Neural progenitor cell (in vitro differentiated cells): ENCODE data around the gene LGMN. TPM values are rescaled to one million over a fixed set of nuclear protein-coding genes. Genes with fewer than 3 reads are reported as not detected.
A peak's percentile ranks its signal among the peaks of the same experiment; 100 is the strongest.

Source experiments
- DNase-seq: peaks from one replicate; pipeline ENCODE4 v3.0.0-alpha.2; 2016; ENCODE audit warnings: low spot score
- H2AFZ ChIP-seq: fragments of 200-600 bp; sonication (generic); replicated peaks from 2 replicates; pipeline ENCODE4 v1.6.1; 2016; ENCODE audit warnings: antibody characterized with exemption
- H3F3A ChIP-seq: fragments of 200-600 bp; sonication (generic); 2 replicates; pipeline ENCODE4 v1.6.1; 2016; ENCODE audit warnings: antibody characterized with exemption, low read depth
- H3K27ac ChIP-seq: fragments of 200-600 bp; sonication (generic); 2 replicates; pipeline ENCODE4 v1.5.1; 2016; ENCODE audit warnings: mild to moderate bottlenecking
- H3K27me3 ChIP-seq: fragments of 200-600 bp; sonication (generic); 2 replicates; pipeline ENCODE4 v1.6.1; 2016; ENCODE audit warnings: mild to moderate bottlenecking, moderate library complexity
- H3K36me3 ChIP-seq: fragments of 200-600 bp; sonication (generic); 2 replicates; pipeline ENCODE4 v1.5.1; 2016
- H3K4me1 ChIP-seq: fragments of 200-600 bp; sonication (generic); 2 replicates; pipeline ENCODE4 v1.6.1; 2016; ENCODE audit warnings: mixed run types
- H3K4me2 ChIP-seq: fragments of 200-600 bp; sonication (generic); 2 replicates; pipeline ENCODE4 v1.6.1; 2016
- H3K4me3 ChIP-seq: fragments of 200-600 bp; sonication (generic); 2 replicates; pipeline ENCODE4 v1.5.1; 2016
- H3K79me2 ChIP-seq: fragments of 200-600 bp; sonication (generic); 2 replicates; pipeline ENCODE4 v1.6.1; 2016; ENCODE audit warnings: low read depth
- H3K9ac ChIP-seq: fragments of 200-600 bp; sonication (generic); 2 replicates; pipeline ENCODE4 v1.6.1; 2016
- H3K9me3 ChIP-seq: fragments of 200-600 bp; sonication (generic); 2 replicates; pipeline ENCODE4 v1.5.1; 2016; ENCODE audit warnings: low read depth
- H4K20me1 ChIP-seq: fragments of 200-600 bp; sonication (generic); 2 replicates; pipeline ENCODE4 v1.6.1; 2016; ENCODE audit warnings: low read depth
- H3K27ac Mint-ChIP-seq: 3 replicates; pipeline ENCODE4 v1.8.0; 2021; ENCODE audit warnings: mixed read lengths
- H3K27me3 Mint-ChIP-seq: 2 replicates; pipeline ENCODE4 v1.8.0; 2022; ENCODE audit warnings: low read depth, mild to moderate bottlenecking, inconsistent platforms, moderate library complexity, mixed read lengths; ENCODE audit not compliant: insufficient read depth
- H3K36me3 Mint-ChIP-seq: 3 replicates; pipeline ENCODE4 v1.8.0; 2021; ENCODE audit warnings: mixed read lengths
- H3K4me1 Mint-ChIP-seq: 3 replicates; pipeline ENCODE4 v1.8.0; 2021; ENCODE audit warnings: mixed read lengths
- H3K4me3 Mint-ChIP-seq: 3 replicates; pipeline ENCODE4 v1.8.0; 2021; ENCODE audit warnings: mild to moderate bottlenecking, moderate library complexity, mixed read lengths
- H3K9me3 Mint-ChIP-seq: 3 replicates; pipeline ENCODE4 v1.8.0; 2020; ENCODE audit warnings: mixed read lengths
- CTCF ChIP-seq: fragments of 200-600 bp; sonication (generic); IDR thresholded peaks from 2 replicates; pipeline ENCODE4 v1.5.1; 2017; ENCODE audit warnings: antibody characterized with exemption, mild to moderate bottlenecking
- EZH2 ChIP-seq: fragments of 200-600 bp; sonication (generic); IDR thresholded peaks from 2 replicates; pipeline ENCODE4 v1.6.1; 2017; ENCODE audit warnings: antibody characterized with exemption, mild to moderate bottlenecking, moderate library complexity
- EZH2phosphoT487 ChIP-seq: fragments of 200-600 bp; sonication (generic); IDR thresholded peaks from 2 replicates; pipeline ENCODE4 v1.6.1; 2017; ENCODE audit warnings: antibody characterized with exemption
- total RNA-seq: library from RNA; depleted of rRNA; stranded (reverse); fragments of >200 nt; gene quantifications from 2 replicates; pipeline ENCODE4 v1.2.3, GENCODE V29; 2015; ENCODE audit warnings: low replicate concordance

Gene LGMN
- total RNA-seq, 1 donor from 2014 or later = 87.0 TPM

GRCh38 chr14:92694807-92695206, 53.6 kb downstream of the LGMN start:
- peak overlapping the region; percentile 66 for H3K27ac Mint-ChIP-seq
- H3K27me3 ChIP-seq = no peaks in the 10 kb centered on the region
- no peaks in the 10 kb centered on the region for H3K9me3 ChIP-seq
- H3F3A ChIP-seq = no peaks in the 10 kb centered on the region
- no peaks in the 10 kb centered on the region for H4K20me1 ChIP-seq
- H3K9me3 Mint-ChIP-seq = no peaks in the 10 kb centered on the region
- no peak overlapping the region for H3K4me3 Mint-ChIP-seq
- no peaks in the 10 kb centered on the region for H3K79me2 ChIP-seq
- no peak overlapping the region for H3K9ac ChIP-seq
- no peaks in the 10 kb centered on the region for H3K36me3 ChIP-seq
- H3K4me3 ChIP-seq = no peak overlapping the region
- H2AFZ ChIP-seq = no peak overlapping the region
- H3K27ac ChIP-seq = no peak overlapping the region
- DNase-seq = no peak
- no peak overlapping the region for H3K4me2 ChIP-seq
- peaks cover 7% of the 10 kb centered on the region for H3K4me1 Mint-ChIP-seq
- no peaks in the 10 kb centered on the region for H3K4me1 ChIP-seq
- H3K27me3 Mint-ChIP-seq = peaks cover 13% of the 10 kb centered on the region
- H3K36me3 Mint-ChIP-seq = no peaks in the 10 kb centered on the region
- TF ChIP-seq EZH2 (no peak), EZH2phosphoT487 (no peak), CTCF (no peak)

GRCh38 chr14:92693998-92694795, 54.2 kb downstream of the LGMN start:
- H3K27me3 Mint-ChIP-seq = peaks cover 13% of the 10 kb centered on the region
- Histone ChIP-seq H3K79me2 (no peaks in the 10 kb centered on the region), H2AFZ (no peak overlapping the region), H3K4me1 (no peaks in the 10 kb centered on the region), H3K27ac (no peak overlapping the region), H3K36me3 (no peaks in the 10 kb centered on the region), H3K4me3 (no peak overlapping the region), H4K20me1 (no peaks in the 10 kb centered on the region), H3K9ac (no peak overlapping the region), H3K9me3 (no peaks in the 10 kb centered on the region), H3K27me3 (peaks cover 3% of the 10 kb centered on the region), H3F3A (no peaks in the 10 kb centered on the region), H3K4me2 (no peak overlapping the region)
- no peak overlapping the region for H3K4me3 Mint-ChIP-seq
- no peak for DNase-seq
- H3K36me3 Mint-ChIP-seq = no peaks in the 10 kb centered on the region
- H3K27ac Mint-ChIP-seq = peak overlapping the region; percentile 66
- TF ChIP-seq EZH2 (no peak), CTCF (no peak), EZH2phosphoT487 (no peak)
- H3K9me3 Mint-ChIP-seq = no peaks in the 10 kb centered on the region
- peaks cover 7% of the 10 kb centered on the region for H3K4me1 Mint-ChIP-seq

GRCh38 chr14:92692822-92693226, 55.6 kb downstream of the LGMN start:
- H3K4me2 ChIP-seq = no peak overlapping the region
- H3K27me3 ChIP-seq = peaks cover 17% of the 10 kb centered on the region
- H3K4me3 ChIP-seq = no peak overlapping the region
- H2AFZ ChIP-seq = no peak overlapping the region
- H3K9me3 ChIP-seq = no peaks in the 10 kb centered on the region
- H3K4me1 Mint-ChIP-seq = peaks cover 7% of the 10 kb centered on the region
- no peaks in the 10 kb centered on the region for H3K36me3 ChIP-seq
- no peaks in the 10 kb centered on the region for H3K79me2 ChIP-seq
- H3K9me3 Mint-ChIP-seq = no peaks in the 10 kb centered on the region
- no peaks in the 10 kb centered on the region for H3K36me3 Mint-ChIP-seq
- TF ChIP-seq EZH2phosphoT487 = no peak
- H3K4me1 ChIP-seq = peaks cover under 1% of the 10 kb centered on the region
- H3K4me3 Mint-ChIP-seq = no peak overlapping the region
- no peak overlapping the region for H3K27ac ChIP-seq
- H3K27me3 Mint-ChIP-seq = peaks cover 17% of the 10 kb centered on the region
- no peak for DNase-seq
- H3K9ac ChIP-seq = no peak overlapping the region
- H3K27ac Mint-ChIP-seq = no peak overlapping the region
- H4K20me1 ChIP-seq = no peaks in the 10 kb centered on the region
- no peaks in the 10 kb centered on the region for H3F3A ChIP-seq
